Kidney capillary endothelial cell (primary cell): ENCODE data around the gene GRK2.
"Not testable (repeated sequence)": the region's sequence is repeated elsewhere in the genome, so short reads cannot be mapped to it uniquely, and the experiment has no call there.

ENCODE experiments used
- DNase-seq: peaks from one replicate; pipeline ENCODE4 v3.0.0-alpha.2; 2018; ENCODE audit warnings: low spot score

The GRK2 gene

DNA sequence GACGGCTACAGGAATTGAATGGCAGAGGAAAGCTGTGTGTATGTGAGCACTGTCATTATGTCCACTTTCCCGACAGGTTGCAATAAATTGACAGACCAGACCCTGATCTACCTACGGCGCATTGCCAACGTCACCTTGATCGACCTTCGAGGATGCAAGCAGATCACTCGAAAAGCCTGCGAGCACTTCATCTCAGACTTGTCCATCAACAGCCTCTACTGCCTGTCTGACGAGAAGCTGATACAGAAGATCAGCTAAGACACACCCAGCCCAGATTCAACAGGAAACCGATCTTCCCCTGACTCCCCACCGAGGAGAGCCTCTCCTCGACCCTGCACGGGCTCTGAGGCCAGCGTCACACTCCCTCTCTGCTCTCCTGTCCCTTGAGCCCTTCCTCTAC, 11.5 kb upstream of the GRK2 start:
- no peak for DNase-seq

GRCh38 chr11:67255353-67255752, 10.9 kb upstream of the GRK2 start:
- no peak for DNase-seq

DNA sequence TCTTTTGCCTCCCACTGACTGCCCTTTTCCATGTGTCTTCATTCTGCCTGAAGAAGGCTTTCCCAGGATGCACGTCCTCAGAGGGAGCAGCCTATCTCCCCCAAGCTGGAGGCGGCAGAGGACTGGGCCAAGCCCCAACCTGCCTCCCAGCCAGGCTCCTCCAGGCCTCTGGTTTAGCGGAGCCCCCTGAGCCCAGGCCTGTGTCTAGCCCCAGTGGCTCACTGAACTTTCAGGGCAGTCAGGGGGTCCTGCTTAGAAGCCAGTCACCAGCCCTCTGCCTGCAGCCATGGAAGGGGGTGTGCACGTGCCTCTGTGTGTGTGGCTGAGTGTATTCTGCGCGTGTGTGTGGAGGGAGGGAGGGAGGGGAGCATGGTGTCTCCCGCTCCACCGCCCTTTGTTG, 10.4 kb upstream of the GRK2 start:
- DNase-seq, result no peak

- DNase-seq, result no peak
These were observed 9.7 kb upstream of the GRK2 start for GRCh38 chr11:67256477-67257135.

- no peak for DNase-seq
These were observed 5.9 kb upstream of the GRK2 start for GRCh38 chr11:67260406-67260805.

DNA sequence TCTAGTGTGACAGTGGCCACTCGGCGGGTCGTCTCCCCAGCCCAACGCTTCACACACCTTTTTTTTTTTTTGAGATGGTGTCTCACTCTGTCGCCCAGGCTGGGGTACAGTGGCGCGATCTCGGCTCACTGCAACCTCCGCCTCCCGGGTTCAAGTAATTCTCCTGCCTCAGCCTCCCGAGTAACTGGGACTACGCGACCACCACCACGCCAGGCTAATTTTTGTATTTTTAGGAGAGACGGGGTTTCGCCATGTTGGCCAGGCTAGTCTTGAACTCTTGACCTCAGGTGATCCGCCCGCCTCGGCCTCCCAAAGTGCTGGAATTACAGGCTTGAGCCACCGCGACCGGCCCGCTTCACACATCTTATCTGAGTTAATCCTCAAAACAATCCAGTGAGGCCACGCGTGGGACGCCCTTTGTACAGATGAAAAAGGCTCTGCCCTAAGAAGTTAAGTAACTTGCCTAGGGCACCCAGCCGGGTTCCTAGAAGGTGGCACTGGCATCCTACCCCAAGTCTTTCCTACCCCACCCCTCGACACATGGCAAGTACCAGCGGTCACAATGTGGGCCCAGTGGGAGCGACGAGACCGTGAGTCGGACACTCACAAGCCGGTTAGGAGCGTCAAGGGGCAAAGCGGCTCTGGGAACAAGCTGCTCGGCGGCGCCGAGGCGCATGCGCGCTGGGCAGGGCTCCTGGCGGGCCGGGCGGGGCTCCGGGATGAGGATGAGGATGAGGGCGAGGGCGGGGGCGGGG, 5.2 kb upstream of the GRK2 start:
- not testable (repeated sequence) for DNase-seq

DNA sequence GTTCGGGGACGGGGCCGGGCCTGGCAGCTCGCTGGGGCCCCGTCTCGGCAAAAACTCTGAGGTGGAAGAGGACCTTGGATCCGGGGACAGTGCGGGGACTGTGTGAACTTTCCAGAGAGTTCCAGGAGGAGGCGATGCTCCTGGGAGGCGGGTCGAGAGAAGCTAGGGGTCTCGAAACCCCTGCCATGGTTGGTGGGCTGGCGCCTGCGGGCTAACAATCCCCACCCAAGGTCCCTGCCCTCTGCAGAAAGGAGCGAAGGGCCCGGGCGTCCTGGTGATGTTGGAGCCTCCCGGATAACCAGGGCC, 4.7 kb upstream of the GRK2 start:
- no peak for DNase-seq

DNA sequence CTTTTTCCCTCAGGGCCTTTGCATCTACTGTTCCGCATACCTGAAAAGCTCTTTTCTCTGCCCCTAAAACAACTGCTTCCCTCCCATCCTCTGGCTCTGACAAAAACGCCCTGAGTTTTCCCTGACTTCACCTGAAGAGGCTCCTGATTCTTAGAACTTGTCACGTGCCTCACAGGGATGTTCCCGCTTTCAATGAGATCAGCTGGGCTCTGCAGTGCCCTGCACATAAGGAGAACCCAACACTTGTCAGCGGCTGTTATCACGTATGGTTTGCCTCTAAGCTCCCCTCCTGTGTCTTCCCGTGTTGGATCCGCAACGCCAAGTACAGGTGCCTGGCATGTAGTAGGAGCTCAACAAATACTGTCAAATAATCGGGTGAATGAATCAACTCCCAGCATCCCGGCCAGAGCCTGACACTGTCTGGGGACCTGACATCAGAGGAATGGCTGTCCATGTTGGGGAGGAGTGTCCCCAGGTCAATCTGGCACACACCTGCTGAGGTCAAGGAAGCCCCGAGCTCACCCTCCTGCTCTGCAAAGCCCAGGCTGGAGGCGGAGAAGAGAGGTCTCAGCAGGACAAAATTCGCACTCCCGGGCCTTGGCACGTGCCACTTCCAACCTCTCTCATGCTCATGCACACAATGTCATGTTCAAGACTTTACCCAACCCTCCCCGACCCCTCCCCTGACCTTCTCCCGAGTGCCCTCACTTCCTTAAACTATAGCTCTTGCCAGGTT, 4.2 kb upstream of the GRK2 start:
- DNase-seq, result no peak

DNA sequence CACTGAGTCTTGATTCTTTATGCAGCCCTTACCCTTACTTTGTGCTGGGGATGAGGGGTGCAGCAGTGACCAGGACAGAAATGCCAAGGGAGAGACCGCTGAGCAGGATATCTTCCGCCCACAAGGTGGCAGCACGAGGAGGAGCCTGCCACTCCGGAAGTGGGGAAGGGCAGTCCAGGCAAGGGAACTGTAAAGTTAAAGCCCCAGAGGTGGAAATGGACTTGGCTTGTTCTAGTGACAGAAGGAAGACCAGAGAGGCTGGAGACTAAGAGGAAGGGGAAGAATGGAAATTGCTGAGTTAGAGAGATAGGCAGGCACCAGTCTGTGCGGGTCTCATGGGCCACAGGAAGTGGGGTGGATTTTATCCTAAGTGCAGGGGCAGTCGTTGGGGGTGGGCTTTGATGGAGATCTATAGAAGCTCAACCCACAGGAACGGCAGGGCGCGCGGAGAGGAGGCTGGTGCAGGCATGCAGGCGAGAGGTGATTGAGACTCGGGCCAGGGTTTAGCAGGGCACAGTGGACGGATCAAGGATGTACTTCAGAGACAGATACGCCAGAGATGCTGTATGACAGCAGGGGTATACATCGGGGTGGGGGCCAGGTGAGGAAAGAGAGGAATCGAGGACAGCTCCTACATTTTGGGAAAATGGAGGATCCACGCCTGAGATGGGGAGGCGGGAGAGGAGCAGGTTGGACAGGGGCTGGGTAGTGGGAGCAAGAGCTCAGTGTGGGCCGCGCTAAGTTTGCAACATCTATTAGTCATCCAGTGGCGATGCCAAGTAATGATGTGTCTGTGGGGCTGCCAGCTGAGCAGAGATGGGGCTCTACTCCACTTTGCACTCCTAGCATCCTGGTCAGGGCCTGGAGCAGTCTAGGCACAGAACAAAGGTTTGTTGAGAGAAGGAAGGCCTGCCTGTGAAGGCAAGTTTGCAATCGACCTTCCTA, 3.3 kb upstream of the GRK2 start:
- DNase-seq, result peak; percentile 82

DNA sequence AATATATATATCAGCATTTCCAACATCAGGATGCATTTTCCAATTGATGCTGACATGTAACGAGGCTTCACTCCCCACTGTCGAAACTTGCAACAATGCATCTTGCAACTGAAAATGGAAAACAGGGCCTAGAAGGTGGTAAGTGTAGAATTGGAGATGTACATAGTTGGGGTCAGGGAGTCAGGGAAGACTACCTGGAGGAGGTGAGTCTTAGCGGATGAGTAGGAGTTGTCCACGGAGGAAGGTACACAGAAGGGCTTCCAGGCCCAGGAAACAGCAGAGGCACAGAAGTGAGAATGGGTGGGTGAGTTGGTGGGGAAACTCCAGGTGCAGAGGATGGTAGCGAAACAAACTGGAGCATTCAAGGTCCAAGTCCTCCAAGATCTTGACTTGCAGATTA, 2.0 kb upstream of the GRK2 start:
- no peak for DNase-seq

DNA sequence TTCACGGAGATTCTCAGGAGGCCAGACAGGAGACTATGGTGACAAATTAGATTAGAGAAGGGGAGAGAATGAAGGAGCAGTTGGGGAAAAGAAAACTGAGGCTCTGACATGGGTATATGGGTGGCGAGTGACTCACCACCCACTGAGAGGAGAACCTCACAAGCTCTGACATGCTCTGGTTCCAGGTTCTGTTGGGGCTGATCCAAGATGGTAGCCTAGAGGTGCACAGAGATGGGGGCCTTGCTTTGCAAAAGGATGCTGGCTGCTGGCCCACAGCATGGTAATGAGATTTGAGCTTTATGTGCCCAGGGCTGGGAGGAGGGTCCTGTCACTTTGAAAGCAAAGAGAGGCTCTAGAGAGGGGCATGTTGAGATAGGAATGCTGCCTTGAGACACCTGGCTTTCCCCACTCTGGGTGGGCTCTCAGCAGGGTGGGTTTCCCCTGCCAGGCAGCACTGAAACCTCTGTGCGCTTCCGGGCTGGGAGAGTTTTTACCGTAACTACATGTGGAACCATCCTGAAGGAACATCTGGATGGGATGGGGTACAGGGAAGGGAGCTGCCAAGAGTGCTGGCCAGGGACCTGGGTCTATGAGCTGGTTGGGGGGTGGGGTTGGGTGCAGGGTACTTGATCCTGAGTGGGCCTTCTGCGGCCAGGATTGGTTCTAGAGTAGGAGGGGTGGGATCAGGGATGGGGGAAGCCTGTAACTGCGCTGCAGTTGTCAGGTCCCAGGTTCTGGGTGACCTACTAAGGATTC, 1.2 kb upstream of the GRK2 start:
- DNase-seq, result no peak

- DNase-seq, result no peak
These were observed 432 bp upstream of the GRK2 start for GRCh38 chr11:67265633-67266448.

DNA sequence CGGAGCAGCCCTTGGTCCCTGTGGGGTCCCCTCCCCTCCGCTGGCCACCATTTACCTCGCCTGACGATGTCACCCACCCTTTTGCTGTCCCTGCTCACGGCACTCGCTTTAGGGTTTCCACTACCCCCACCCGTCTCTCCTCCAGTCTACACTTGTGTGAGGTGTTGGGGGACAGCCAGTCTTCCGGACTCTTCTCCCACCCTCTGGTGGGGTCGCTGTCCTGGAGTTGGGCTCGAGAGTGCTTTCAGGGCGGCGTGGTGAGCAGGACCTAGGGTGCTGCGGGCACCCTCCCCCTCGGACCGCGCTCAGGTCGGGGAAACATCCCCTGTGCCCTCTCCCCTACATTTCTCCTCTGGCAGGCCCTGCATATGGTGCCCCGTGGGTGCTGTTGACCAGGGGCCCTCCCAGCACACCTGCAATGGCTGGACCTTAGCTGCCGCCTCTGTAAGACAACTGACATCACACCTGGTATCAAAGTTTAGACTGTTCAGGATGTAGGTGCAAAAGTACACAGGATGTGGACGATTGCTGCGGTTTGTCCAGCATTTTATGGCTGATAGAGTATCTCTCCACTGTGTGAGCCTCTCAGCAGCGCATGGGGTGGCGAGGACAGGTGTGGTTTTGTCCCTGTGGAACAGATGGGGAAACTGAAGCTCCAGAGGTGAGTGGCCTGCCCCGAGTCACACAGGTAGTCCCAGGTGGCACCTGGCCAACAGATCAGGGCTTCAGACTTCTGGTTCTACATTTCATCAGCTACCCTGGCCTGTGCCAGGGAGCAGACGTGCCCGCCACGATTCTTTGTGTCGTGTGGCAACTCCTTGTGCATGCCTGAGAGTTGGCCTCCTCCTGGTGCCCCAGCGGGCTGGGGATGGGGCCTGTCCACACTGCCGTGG, 1.2 kb downstream of the GRK2 start:
- DNase-seq, result no peak

DNA sequence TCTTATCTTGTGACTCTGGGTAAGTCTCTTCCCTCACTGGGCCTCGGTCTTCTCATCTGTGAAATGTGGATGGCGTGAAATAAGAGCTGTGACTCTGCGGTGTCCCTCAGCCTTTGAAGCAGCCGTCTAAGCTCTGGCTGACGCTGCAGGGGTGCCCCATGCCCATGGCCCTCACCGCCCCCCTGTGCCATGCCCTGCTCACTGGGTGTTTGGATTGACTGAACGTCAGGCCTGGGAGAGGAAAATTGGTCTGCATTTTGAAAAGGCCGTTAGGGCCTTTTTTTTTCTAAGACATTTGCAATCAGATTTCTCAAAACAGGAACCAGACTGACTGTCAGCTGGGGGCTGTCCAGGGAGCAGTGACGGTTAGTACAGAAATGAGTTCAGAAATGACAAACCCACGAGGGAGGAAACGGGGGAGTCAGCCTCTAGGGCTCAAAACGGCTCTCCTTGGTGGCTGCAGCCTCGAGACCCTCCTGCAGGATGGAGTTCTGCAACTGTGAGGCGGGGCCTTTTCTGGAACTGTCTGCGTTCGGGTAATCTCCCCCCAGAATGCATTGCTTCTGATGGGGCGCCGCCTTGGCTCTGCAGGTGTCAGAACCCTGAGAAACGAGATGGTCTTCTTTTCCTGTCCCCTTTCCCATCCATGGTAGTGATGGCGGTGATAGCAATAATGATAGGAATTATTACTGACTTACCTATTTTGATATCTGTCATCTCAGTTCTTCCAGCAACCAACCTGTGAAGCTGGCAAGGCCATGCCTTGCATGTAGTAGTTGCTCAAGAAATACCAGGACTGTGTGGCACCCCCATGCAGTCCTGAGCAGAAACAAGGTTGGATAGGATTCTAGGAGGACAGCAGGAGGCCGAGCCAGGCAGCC, 2.0 kb downstream of the GRK2 start:
- no peak for DNase-seq

- no peak for DNase-seq
These were observed 2.6 kb downstream of the GRK2 start for GRCh38 chr11:67268962-67269268.

GRCh38 chr11:67269401-67270255, 3.4 kb downstream of the GRK2 start:
- no peak for DNase-seq

GRCh38 chr11:67270256-67271204, 4.3 kb downstream of the GRK2 start:
- no peak for DNase-seq
